ENCODE measurements around the gene PLXNB2.

Gene PLXNB2

DNA sequence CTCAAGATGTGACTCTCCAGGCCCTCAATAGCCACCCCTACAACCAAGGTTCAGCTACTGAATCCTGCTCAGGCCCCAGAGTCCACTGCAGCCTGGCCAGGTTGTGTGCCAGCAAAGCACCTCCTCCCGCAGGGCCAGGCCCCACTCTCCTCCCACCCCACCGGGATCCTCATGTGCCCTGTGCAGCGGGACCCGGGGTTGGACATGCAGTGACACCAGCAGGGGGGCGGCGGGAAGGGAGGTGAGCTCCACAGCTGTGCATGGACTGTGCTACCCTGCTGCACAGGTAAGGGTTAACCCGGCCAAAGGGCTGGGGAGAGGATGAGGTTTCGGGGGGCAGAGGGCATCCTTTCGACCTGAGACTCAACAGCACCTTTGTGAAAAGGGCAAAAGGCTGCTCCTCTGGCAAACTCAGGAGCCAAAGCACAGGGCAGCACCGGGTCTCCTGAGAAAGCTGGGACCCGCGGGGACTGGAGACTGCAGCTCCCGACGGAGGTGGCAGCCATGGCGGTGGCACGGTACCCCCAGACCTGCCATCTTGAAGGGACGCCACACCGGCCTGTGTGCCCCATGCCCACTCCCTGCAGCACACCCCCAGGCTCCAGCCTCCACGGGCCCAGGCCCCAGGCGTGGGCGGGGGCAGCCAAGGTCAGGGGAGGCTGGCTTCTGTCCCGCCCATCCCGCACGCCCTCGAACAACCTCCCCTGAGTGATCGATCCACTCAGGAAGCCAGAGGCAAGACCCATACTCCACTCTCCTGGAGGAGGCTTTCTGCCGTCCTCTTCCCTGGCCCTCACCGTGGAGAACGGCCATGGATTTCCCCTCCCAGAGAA lies 10.6 kb downstream of the PLXNB2 start:
- DNase-seq, result no peak

DNA sequence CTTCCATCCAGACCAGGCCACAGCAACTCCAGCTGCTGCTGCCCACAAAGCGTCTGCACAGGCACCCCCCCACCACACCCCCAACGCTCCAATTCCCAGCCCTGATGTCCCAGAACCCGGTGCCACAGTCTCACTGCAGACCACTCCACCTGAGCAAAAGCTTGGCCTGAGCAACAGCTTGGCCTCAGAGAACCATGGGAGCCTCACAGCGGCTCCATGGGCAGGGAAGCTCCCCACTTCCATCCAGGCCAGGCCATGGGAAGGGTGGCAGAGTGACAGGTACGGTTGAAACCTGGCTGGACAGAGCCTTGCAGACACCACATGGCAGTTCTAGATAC lies 13.2 kb downstream of the PLXNB2 start:
- no peak for DNase-seq

DNA sequence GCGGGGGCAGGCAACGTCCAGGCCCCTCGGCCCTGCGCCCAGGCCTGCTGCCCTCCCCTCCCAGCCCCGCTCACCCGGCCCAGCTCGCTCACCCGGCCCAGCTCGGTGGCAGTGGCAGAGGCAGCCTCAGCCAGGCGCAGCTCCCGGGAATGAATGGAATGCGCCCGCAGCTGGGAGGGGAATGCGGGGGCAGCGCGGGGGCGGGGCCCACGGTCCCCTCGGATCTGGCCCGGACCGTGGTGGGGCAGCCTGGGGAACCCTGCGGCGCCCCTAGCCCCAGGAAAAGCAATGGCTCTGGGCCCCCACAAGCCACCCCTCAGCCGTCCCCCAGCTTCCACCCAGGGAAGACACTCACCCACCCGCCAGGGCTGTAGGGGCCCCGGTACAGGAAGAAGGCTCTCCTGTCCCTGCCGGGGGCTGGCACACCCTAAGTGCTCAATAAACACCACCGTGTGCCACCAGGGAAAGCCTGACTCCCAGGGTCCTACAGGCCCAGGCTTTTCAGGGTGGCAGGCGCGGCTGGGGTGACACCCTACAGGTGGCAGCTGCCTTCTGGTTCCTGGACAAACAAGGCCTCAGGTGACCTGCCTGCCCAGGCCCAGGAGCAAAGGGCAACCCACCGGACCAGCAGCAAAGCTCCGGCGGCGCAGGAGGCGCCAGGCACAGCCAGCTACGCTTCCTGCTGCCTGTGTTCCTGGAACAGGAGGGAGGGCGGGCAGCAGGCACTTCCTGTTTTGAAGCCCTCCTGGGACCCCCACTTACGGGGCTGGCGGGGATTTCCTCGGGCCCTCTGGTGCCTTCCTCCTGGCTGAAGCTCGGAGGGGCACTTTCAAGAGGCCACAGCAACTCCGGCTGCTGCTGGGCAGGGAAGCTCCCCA lies 13.8 kb downstream of the PLXNB2 start:
- peak; percentile 51 for DNase-seq

DNA sequence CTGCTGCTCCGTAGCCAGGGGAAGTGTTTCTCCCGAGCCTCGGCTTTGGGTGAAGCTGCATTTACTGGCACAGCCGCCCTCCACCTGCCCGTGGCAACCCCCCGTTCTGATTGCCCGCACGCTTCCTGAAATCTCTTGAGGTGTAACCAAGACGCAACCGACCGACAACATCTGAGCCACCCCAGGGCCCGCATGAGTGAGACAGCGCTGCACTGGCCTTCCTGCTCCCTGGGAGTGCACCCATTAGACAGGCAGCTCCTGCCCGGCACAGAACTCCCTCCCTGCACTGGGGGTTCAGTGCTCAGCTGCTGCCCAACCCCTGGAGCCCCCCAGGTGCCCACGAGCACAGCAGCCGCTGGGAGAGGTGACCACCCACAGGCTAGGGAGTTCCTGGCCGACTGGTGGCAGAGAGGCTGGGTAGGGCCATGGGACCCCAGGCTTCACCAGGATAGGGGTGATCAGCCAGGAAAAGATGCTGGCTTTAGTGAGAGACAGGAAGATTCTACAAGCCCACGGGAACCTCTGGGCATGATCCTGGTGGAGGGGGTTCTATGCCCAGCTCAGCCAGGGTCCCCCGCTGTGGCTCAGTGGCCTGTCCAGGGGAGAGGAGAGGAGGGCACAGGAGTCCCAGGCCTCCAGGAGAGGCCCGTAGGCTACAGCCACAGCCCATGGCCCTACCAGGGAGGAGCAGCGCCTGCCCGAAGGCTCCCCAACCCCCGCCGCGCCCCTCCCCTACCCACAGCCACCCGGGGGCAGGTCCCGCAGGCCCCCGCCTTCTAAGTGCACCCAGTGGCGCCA lies 14.6 kb downstream of the PLXNB2 start:
- no peak for DNase-seq

DNA sequence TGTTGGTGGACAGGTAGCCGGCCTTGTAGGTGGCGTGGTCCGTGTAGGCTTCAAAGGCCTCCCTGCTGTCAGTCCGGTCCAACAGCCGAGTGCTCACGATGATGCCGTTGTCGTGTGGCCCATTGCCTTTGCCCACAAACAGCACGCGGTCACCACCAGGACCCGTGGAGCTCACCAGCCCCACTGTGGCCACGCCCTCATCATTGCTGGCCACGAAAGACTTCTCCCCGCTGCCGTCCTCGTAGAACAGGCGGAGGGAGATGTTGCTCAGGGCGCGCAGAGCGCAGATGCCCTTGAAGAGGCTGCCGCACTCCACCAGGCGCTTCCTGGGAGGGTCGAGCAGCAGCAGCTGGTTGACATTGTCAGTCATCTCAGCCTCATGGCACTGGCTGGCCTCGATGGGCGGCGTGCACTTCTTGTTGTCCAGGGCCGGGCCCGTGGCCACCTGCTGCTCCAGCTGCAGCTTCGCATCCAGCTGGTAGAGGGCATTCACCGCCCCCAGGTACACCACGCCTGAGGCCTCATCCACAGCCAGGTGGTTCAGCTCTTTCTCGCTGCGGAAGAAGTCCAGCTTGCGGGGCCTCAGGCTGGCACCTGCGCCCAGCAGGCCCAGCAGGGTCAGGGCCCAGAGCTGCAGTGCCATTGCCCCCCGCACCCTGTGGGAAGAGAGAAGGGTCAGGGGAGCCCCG lies 17.4 kb downstream of the PLXNB2 start:
- DNase-seq, result no peak

DNA sequence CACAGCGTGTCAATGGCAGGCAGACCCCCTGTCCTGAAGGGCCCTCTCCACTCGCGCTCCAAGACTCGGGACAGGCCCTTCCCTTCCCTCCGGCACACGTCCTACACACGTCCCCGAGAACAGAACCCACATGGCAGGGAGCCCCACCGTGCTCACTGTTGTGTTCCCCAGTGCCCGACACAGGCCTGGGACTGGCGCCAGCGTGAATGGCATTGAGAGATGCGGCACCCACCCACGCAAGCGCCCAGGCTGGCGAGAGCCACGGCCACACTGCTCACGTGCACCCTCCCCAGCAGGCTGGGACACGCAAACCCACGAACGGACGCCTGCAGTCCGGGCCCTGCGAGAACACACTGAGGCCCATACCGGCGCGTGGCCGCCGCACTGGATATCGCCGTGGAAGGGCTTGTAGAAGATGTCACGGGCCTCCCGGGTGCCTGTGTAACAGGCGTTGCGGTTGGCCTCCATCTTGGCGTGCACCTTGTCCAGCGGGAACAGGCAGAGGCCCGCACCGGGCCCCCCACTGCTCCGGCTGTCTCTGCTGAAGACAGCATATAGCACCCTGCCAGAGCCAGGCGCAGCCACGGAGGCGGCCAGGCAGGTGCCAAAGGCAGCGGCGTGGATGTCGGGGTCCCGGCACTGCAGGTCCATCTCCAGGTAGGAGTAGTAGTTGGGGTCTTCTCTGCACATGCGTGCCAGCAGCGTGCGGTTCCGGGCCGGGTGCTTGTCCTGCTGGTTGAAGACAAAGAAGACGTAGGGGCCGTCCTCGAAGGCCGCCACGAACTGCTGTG lies 18.1 kb downstream of the PLXNB2 start:
- DNase-seq, result no peak

DNA sequence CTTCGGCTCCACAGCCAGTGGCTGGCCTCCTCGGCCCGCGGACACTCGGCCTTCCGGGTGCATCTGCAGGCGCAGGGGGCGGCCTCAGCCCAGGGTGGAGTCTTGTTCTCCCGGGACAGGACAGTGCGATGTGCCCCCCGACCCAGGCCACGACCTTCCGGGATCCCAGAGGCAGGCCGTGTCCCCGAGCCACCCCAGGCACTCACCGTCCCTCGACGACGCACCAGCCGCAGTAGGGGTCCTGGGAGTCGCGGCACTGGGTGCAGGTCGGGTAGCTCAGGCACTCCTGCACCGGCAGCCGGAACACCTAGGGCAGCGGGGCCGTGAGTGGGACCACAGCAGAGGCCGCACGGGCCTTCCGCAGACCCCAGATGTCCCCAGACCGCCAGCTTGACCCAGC lies 19.7 kb downstream of the PLXNB2 start:
- DNase-seq, result no peak

DNA sequence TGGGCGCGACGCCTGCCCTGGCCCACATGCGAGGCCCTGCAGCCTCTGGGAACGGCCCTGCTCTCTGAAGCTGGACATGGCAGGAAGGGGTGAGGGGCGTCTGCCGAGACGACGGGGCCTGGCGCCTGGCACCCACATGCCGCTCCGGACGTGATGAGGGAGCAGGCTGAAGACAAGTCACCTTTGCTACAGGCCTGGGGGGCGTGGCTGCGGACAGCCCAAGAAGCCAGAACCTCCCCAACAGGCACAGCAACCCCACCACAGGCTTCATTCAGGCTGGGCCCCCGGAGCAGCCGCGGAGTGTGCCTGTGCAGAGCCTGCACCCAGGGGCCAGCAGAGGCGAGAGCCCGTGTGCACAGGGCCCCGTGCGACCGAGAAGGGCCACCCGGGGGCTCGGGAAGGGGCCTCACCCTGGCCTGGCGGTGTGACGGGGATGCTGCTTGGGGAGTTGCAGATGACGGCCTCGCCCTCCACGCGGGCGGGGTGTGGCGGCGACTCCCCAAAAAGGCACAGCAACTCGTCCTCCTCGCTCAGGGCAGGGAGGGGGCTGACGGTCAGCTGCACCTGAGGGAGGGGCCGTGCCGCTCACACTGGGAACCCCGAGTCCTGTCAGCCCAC lies 20.6 kb downstream of the PLXNB2 start:
- DNase-seq, result no peak

DNA sequence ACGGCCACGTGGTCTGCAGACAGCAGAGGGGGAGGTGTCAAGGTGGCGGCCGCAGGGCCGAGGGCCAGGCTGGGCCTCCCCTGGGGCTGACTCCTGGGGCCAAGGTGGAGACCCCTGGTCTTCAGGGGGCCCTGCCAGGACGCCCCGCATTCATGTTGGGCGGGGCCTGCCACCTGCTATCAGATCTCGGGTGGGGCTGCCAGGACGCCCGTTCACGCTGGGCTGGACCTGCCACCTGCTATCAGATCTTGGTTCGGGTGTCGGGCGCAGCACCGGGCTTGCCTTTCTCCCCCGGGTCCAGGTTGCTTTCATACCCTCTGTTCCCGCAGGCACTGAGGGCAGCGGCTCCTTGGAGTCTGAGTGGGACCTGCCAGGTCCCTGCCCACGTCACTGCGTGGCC lies 21.2 kb downstream of the PLXNB2 start:
- no peak for DNase-seq

DNA sequence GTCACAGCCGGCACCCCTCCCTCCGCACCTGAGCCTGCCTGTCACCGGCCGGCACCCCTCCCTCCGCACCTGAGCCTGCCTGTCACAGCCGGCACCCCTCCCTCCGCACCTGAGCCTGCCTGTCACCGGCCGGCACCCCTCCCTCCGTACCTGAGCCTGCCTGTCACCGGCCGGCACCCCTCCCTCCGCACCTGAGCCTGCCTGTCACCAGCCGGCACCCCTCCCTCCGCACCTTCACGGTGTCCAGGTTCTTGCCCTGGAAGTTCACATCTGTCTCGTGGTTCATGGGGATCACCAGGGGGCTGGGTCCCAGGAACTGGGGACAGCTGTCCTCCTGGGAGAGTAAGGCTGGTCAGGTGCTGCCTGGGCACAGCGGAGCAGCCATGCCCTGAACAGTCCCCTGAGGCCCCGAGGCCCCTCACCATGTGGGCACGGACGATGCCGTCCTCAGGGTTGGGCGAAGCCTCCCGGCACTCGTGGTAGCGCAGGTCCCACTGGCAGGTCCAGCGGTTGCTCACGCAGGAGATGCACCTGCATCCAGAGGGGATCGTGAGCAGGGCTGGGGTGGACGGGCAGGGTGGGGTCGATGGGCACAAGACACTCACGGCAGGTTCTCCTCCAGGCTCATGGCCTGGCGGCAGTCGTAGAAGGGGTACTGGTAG lies 21.7 kb downstream of the PLXNB2 start:
- DNase-seq, result no peak

DNA sequence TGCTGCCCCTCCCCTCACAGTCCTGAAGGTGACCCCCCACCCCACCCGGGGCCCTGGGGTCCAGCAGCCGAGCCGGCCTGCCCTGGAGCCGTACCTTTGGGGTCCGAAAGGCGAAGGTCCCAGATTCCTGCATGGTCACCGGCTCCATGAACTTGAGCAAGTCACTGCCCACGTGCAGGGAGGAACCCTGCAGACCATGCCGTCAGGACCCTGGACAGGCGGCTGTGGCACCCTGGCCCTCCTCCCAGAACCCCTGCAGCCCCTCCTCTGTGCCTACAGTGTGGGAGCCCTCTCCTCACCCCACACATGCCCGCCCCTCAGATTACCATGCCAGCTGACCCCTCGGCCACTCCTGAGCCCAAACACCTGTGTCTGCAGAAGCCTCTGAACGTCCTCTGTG lies 23.0 kb downstream of the PLXNB2 start:
- DNase-seq, result no peak

DNA sequence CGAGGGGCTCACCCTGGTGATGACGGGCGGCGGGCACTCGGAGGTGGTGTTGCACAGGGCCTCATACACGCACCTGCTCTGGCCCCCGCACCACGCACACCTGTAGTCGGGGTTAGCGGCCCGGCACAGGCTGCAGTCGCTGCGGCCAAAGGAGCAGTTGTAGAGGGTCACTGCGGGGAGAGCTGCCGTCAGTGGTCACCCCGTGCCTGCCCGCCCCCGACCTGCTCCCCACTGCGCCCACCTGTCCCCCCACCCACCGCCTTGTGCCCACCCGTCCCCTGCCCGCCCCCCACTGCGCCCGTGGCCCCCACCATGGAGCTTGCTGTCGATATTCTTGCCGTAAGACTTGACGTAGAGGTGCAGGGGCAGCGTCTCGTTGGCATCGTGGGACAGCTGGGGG lies 23.6 kb downstream of the PLXNB2 start:
- DNase-seq, result no peak

DNA sequence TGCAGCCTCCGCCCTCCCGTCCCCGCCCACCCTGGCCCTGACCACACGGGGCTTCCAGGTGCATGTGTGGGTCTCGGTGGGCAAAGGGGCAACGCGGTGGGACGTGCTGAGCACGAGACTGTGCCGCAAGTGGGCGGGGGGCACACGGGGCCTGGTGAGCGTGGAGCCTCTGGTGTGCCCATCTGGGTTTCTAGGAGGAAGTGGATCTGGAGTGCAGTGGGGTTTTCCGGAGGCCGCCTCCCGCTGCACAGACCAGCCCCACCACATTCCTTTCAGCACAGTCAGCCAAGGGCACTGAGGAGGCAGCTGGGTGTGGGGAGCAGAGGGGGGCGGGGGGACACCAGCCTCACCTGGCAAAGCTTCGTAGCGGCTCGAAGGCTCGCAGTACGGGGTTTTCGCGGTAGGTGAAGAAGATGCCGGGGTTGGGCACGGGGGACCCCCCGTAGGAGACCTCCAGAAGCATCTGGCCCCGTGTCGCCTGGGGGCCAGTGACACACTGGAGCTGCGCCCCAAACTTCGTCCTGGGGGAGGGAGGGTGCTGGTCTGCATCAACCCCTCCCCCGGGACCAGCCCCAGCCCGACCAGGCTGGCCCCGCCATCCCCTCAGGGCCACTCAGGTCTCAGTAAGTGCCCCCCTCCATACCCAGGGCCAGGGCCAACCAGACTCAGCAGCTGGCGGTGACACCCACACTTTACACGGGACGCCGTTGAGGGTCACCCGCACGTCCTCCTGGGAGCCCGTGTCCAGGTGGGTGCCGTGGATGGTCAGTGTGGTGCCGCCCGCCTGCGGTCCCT lies 24.9 kb downstream of the PLXNB2 start:
- peak; percentile 13 for DNase-seq

DNA sequence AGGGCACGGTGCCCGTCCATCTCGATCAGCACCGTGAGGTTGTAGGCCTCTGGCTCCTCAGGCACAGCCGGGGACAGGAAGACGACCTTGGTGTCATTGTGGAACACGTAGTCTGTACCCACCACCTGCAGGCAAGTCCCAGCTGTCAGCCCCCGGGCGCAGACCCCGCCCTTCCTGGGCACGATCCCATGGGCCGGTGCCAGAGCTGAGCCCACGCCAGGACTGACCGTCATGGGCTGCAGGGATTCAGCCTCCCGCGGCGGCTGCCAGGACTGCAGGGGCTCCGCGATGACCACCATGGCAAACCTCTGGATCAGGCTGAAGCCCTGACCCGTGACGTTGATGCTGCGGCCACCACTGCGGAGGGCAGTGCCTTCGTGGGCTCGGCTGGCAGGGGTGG lies 25.5 kb downstream of the PLXNB2 start:
- no peak for DNase-seq

DNA sequence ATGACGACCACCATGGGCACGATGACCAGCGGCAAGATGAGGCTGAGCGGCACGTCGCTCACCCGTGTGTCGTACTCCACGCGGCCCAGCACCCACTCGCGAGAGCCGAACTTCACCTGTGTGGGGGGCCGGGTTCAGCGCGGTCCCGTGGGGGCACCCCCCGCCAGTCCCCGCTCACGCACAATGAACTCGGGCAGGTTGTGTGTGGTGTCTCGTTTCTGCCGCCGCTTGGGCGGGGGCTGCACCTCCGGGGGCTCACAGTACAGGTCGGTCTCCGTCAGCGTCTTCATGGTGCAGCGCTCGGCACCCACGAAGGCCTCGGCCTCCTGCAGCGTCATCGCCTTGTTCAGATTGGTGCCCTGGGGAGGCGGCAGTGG lies 26.1 kb downstream of the PLXNB2 start:
- DNase-seq, result no peak

DNA sequence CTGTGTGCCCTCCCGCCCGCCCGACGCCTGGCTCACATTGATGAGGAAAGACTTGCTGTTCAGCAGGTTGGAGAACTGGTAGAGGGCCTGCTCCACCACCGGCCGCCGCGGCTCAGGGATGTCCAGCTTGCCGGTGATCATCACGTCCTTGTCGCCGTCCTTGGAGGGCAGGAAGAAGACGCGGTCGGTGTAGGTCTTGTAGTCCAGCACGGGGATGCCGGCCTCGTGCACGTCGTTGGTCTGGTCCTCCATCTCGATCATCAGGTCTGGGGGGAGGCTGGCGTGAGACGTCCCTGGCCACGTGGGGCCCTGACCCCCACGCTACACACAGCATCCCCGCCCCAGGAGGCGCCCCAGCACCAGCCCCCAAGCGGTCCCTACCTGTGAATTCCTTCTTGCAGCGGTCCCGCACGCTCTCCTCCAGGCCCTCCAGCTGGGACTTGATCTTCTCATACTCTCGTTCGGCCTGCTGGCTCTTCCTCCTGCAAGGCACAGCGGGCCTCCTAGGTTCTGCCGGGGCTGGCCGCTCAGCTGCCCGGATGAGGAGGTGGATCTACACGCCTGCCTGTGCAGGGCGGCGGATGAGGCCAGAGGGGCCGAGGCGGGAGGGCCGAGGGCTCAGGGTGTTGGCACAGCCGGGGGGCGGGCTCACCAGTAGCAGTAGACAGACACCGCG lies 26.6 kb downstream of the PLXNB2 start:
- no peak for DNase-seq

DNA sequence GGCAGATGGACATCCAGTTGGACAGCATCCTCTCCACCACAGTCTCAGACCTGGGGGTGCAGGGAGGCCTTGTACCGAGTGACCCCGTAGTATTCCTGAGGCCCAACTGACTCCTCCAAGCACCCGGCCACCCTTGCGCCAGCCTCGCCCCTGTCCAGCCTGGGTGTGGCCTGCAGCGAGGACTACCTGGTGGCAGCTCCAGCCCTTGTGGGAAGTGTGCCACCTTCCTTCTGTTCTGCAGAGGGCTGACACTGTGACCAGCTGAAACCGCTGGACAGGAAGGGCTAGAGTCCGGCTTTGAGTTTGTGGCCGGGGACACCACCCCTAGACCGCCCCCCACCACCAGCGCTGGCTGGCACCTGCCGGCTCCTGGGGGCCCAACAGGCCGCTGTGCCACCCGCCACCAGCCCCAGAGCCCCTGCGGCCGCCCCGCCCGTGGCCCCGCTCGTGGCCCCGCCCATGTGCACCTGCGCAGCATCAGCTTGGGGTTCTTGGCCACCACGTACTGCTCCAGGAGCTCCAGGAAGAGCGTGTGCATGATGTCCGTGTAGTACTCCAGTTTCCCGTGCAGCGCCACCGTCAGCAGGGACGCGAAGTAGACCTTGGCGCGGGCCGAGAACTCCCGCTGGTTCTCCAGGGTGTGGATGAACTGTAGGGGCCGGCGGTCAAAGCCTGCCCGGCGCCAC lies 27.3 kb downstream of the PLXNB2 start:
- no peak for DNase-seq

DNA sequence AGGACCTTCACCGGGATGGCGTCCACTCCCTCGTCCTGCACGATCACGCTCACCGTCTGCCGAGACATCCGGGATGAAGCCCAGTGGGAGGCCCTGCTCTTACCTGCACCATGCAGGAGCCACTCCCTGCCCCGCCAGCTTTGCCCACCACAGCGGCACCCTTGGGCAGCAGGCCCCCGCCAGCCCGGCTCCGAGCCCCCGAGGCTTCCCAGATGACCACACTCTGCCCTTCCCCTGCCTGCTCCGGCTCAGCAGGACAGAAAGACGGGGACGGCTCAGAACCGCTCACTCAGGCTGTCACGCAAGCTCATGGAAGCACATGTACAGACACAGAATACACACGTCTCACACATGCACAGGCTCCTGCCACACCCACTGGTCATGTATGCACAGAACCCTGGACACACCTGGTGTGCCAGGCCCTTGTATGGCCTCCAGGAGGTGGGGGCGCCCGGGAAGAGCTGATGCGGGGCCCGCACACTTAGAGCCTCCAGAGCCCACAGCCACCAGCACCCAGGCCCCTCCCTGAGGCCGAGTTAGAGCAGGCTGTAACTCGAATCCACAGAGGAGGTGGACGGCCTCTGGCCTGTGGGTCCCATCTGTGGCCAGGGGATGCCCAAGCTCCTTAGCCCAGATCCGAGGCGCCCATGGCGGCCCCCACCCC lies 28.4 kb downstream of the PLXNB2 start:
- no peak for DNase-seq

Data from T1000 (cell line).